Liver (tissue), 9 donors: ENCODE measurements around the gene PTMS. TPM values are rescaled to one million over a fixed set of nuclear protein-coding genes. Genes with fewer than 3 reads are reported as not detected.
"Not testable (repeated sequence)": the region's sequence is repeated elsewhere in the genome, so short reads cannot be mapped to it uniquely, and the experiment has no call there.

Experiments
- DNase-seq: peaks from one replicate; pipeline ENCODE4 v3.0.0-alpha.2; 2017; ENCODE audit warnings: low spot score
- H3K27ac ChIP-seq, 2 donors: one replicate each; pipeline ENCODE4 v1.7.0; 2013; ENCODE audit warnings: inconsistent platforms in 2 of 2, low read length in 2 of 2, control low read depth in 1 of 2, low read depth in 1 of 2, mild to moderate bottlenecking in 1 of 2
- H3K27me3 ChIP-seq, 4 donors: one replicate each; pipeline versions ENCODE4 v1.6.1 to v1.7.0; 2013; ENCODE audit warnings: low read length in 3 of 4, inconsistent platforms in 1 of 4, mild to moderate bottlenecking in 1 of 4, moderate library complexity in 1 of 4; ENCODE audit not compliant: control insufficient read depth in 4 of 4, insufficient read depth in 4 of 4
- H3K36me3 ChIP-seq, 4 donors: one replicate each; pipeline versions ENCODE4 v1.6.1 to v1.7.0; 2013; ENCODE audit warnings: low read length in 3 of 4, mild to moderate bottlenecking in 3 of 4, low read depth in 1 of 4, moderate library complexity in 1 of 4; ENCODE audit not compliant: control insufficient read depth in 4 of 4, insufficient read depth in 3 of 4
- H3K4me1 ChIP-seq, 4 donors: one replicate each; pipeline versions ENCODE4 v1.6.1 to v1.7.0; 2013; ENCODE audit warnings: low read length in 3 of 4, mild to moderate bottlenecking in 3 of 4, moderate library complexity in 1 of 4; ENCODE audit not compliant: control insufficient read depth in 4 of 4, insufficient read depth in 4 of 4
- H3K4me3 ChIP-seq, 3 donors: one replicate each; pipeline versions ENCODE4 v1.6.1 to v1.7.0; 2013; ENCODE audit warnings: low read length in 3 of 3, control low read depth in 1 of 3, low read depth in 1 of 3, mild to moderate bottlenecking in 1 of 3
- H3K9ac ChIP-seq, 2 donors: one replicate each; pipeline ENCODE4 v1.7.0; 2013; ENCODE audit warnings: low read length in 2 of 2, mild to moderate bottlenecking in 2 of 2, moderate library complexity in 2 of 2, control low read depth in 1 of 2, low read depth in 1 of 2
- H3K9me3 ChIP-seq, 4 donors: one replicate each; pipeline versions ENCODE4 v1.6.1 to v1.7.0; 2013; ENCODE audit warnings: low read length in 3 of 4; ENCODE audit not compliant: control insufficient read depth in 4 of 4
- EGR1 ChIP-seq, 2 donors: IDR thresholded peaks; 2 replicates each; pipeline ENCODE4 v1.6.1; 2016 to 2018; ENCODE audit warnings: antibody characterized with exemption in 2 of 2, low read depth in 2 of 2
- FOXA1 ChIP-seq: IDR thresholded peaks from 2 replicates; pipeline ENCODE4 v1.6.1; 2016; ENCODE audit warnings: antibody characterized with exemption
- HNF4A ChIP-seq, 2 donors: conservative IDR thresholded peaks; 2 replicates each; pipeline ENCODE4 v1.6.1; 2016; ENCODE audit warnings: antibody characterized with exemption in 2 of 2, mild to moderate bottlenecking in 2 of 2
- JUND ChIP-seq, 2 donors: IDR thresholded peaks; 2 replicates each; pipeline ENCODE4 v1.6.1; 2016; ENCODE audit warnings: antibody characterized with exemption in 2 of 2
- RAD21 ChIP-seq, 2 donors: IDR thresholded peaks; 2 replicates each; pipeline ENCODE4 v1.6.1; 2016; ENCODE audit warnings: antibody characterized with exemption in 2 of 2, mild to moderate bottlenecking in 2 of 2
- RXRA ChIP-seq, 2 donors: IDR thresholded peaks; 2 replicates each; pipeline ENCODE4 v1.6.1; 2017 to 2018; ENCODE audit warnings: antibody characterized with exemption in 2 of 2, mild to moderate bottlenecking in 1 of 2
- SP1 ChIP-seq: IDR thresholded peaks from 2 replicates; pipeline ENCODE4 v1.6.1; 2018; ENCODE audit warnings: antibody characterized with exemption, mild to moderate bottlenecking
- TAF1 ChIP-seq: conservative IDR thresholded peaks from 2 replicates; pipeline ENCODE4 v1.6.1; 2016; ENCODE audit warnings: antibody characterized with exemption, mild to moderate bottlenecking
- YY1 ChIP-seq: IDR thresholded peaks from 2 replicates; pipeline ENCODE4 v1.6.1; 2016; ENCODE audit warnings: antibody characterized with exemption, mild to moderate bottlenecking
- WGBS: extraction: QIAGEN DNeasy Blood & Tissue Kit; methylation state at CpG from one replicate; pipeline ENCODE4 v1.1.7; 2013; 5-methylcytosine and 5-hydroxymethylcytosine counted together
- polyA plus RNA-seq, 2 donors: library from polyadenylated mRNA; stranded (reverse) in 1 of 2; unstranded in 1 of 2; fragments of 200-250 nt in 1 of 2; fragments of >200 nt in 1 of 2; fragmentation: Nextera tagmentation in 1 of 2; extraction: Ambion mirVana in 1 of 2; gene quantifications; one replicate each; pipeline versions ENCODE4 v1.2.1 to v1.2.3, GENCODE V29; 2013 to 2015
- total RNA-seq, 2 donors: library from RNA; depleted of rRNA; stranded (reverse); fragments of >200 nt; gene quantifications; one replicate each; pipeline ENCODE4 v1.2.3, GENCODE V29; 2014
- TF ChIP-seq, protein P1 (sequence below): IDR thresholded peaks from 2 replicates; pipeline ENCODE4 v1.6.1; 2016; ENCODE audit warnings: antibody characterized with exemption
- TF ChIP-seq, protein P2 (sequence below): IDR thresholded peaks from 2 replicates; pipeline ENCODE4 v1.6.1; 2016; ENCODE audit warnings: antibody characterized with exemption
- TF ChIP-seq, protein P3 (sequence below): IDR thresholded peaks from 2 replicates; pipeline ENCODE4 v1.6.1; 2016; ENCODE audit warnings: antibody characterized with exemption
- donor health status: healthy.
- donor health status: healthy.
- donor health status: healthy.
- donor health status: healthy.
- donor health status: healthy.

The PTMS gene
- total and polyA plus RNA-seq, 4 donors, result 26.3 to 261 (median 104) TPM

DNA sequence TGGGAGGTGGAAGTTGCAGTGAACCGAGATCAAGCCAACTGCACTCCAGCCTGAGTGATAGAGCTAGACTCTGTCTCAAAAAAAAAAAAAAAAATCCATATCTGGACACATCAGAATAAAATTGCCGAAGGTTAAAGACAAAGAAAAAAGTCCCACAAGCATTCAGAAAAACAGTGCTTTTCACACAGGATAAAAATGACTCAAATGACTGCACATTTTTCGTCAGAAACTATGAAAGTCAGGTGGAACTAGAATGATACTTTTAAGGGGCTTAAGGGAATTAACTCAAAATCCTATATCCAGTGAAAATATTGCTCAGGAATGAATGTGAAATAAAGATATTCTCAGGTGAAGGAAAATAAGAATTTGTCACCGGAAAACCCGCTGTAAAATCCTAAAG lies 29.4 kb upstream of the PTMS start:
- H3K27me3 ChIP-seq, result no peaks in the 10 kb centered on the region
- H3K9ac ChIP-seq, result no peak overlapping the region
- H3K27ac ChIP-seq, result no peak overlapping the region
- no peaks in the 10 kb centered on the region for H3K9me3 ChIP-seq
- TF ChIP-seq RAD21 (IDR thresholded peaks at IDR 0.05) (no peak), EGR1 (IDR thresholded peaks at IDR 0.05; ENCODE audit: low read depth in 2 of 2) (no peak), SP1 (no peak), YY1 (no peak), JUND (IDR thresholded peaks at IDR 0.05) (no peak), HNF4A (conservative IDR thresholded peaks at IDR 0.05) (no peak), FOXA1 (no peak), RXRA (IDR thresholded peaks at IDR 0.05) (no peak), TAF1 (no peak)
- TF ChIP-seq, protein P1, sequence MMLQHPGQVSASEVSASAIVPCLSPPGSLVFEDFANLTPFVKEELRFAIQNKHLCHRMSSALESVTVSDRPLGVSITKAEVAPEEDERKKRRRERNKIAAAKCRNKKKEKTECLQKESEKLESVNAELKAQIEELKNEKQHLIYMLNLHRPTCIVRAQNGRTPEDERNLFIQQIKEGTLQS, result no peak
- TF ChIP-seq, protein P2, sequence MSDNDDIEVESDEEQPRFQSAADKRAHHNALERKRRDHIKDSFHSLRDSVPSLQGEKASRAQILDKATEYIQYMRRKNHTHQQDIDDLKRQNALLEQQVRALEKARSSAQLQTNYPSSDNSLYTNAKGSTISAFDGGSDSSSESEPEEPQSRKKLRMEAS, result no peak
- TF ChIP-seq, protein P3, sequence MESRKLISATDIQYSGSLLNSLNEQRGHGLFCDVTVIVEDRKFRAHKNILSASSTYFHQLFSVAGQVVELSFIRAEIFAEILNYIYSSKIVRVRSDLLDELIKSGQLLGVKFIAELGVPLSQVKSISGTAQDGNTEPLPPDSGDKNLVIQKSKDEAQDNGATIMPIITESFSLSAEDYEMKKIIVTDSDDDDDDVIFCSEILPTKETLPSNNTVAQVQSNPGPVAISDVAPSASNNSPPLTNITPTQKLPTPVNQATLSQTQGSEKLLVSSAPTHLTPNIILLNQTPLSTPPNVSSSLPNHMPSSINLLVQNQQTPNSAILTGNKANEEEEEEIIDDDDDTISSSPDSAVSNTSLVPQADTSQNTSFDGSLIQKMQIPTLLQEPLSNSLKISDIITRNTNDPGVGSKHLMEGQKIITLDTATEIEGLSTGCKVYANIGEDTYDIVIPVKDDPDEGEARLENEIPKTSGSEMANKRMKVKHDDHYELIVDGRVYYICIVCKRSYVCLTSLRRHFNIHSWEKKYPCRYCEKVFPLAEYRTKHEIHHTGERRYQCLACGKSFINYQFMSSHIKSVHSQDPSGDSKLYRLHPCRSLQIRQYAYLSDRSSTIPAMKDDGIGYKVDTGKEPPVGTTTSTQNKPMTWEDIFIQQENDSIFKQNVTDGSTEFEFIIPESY, result no peak
- WGBS, result 97% methylated on average over 5 of the region's 5 CpGs
- H3K36me3 ChIP-seq, result peaks cover 0 to 10% (median 3%) of the 10 kb centered on the region in 4 donors
- no peak overlapping the region for H3K4me3 ChIP-seq
- DNase-seq, result no peak
- H3K4me1 ChIP-seq, result peaks cover 0 to 4% (median 3%) of the 10 kb centered on the region in 4 donors

DNA sequence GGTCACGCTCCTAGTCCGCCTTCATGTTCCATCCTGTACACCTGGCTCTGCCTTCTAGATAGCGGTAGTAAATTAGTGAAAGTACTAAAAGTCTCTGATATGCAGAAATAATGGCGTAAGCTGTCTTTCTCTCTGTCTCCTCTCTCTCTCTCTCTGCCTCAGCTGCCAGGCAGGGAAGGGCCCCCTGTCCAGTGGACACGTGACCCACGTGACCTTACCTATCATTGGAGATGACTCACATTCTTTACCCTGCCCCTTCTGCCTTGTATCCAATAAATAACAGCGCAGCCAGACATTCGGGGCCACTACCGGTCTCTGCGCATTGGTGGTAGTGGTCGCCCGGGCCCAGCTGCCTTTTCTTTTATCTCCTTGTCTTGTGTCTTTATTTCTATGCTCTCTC lies 24.1 kb upstream of the PTMS start:
- not testable (repeated sequence) for H3K9ac ChIP-seq, H3K27ac ChIP-seq, H3K36me3 ChIP-seq, H3K4me1 ChIP-seq, H3K9me3 ChIP-seq, H3K27me3 ChIP-seq, H3K4me3 ChIP-seq, DNase-seq
- WGBS, result 89% methylated on average over 12 of the region's 12 CpGs

DNA sequence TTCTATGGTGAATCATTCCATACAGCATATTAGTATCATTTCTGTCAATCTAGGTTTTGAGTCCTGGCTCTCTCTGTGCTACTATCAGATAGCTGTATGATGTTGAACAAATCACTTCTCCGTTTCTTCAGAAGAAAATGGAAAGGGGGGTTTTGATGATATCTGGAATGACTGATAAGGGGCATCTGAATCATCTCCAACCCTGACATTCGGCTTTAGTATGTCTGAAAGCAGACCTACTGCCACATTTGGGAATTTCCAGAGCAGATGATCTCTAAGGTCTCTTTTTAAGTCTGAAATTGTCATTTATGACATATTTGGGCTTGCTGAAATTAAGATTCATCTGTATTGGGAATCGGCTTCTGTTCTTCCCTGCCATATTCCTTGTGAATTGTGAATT lies 23.3 kb upstream of the PTMS start:
- Histone ChIP-seq H3K9me3 (no peaks in the 10 kb centered on the region), H3K27ac (no peak overlapping the region), H3K4me1 (no peaks in the 10 kb centered on the region), H3K36me3 (peaks cover 0 to 13% (median 8%) of the 10 kb centered on the region in 4 donors), H3K4me3 (no peak overlapping the region), H3K9ac (no peak overlapping the region), H3K27me3 (no peaks in the 10 kb centered on the region)
- WGBS, result 78% methylated on average over 3 of the region's 3 CpGs
- DNase-seq, result no peak
- TF ChIP-seq SP1, result no peak

DNA sequence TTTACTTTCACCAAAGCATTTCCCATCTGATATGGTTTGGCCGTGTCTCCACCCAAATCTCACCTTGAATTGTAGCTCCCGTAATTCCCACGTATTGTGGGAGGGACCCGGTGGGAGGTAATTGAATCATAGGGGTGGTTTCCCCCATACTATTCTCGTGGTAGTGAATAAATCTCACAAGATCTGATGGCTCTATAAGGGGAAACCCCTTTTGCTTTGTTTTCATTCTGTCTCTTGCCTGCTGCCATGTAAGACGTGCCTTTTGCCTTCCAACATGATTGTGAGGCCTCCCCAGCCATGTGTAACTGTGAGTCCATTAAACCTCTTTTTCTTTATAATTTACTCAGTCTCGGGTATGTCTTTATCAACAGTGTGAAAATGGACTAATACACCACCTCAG lies 22.9 kb upstream of the PTMS start:
- not testable (repeated sequence) for H3K27me3 ChIP-seq, H3K4me3 ChIP-seq, H3K9me3 ChIP-seq, H3K4me1 ChIP-seq, DNase-seq, H3K27ac ChIP-seq, H3K9ac ChIP-seq
- H3K36me3 ChIP-seq, result peaks cover 3 to 18% (median 12%) of the 10 kb centered on the region in 4 donors
- 46% methylated on average over 7 of the region's 7 CpGs for WGBS
